ENCODE measurements around the gene TNF. TPM values are rescaled to one million over a fixed set of nuclear protein-coding genes. Genes with fewer than 3 reads are reported as not detected.
"Not testable (repeated sequence)": the region's sequence is repeated elsewhere in the genome, so short reads cannot be mapped to it uniquely, and the experiment has no call there.

The TNF gene
- total RNA-seq, 4 donors from 2014 or later, result not detected

DNA sequence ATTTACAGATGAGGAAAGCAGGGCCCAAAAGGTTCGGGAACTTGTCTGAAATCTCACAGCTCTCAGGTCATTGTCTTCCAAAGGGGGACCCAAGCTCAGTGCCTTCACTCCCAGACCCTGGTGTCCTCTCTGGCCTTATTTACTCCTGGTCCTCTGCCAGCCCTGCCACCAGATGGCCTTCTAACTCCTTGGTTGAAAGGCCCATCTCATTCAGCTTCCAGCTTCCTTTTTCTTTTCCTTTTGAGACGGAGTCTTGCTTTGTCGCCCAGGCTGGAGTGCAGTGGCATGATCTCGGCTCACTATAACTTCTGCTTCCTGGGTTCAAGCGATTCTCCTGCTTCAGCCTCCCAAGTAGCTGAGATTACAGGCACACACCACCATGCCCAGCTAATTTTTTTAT is 24.0 kb upstream of the TNF start:
- DNase-seq (ENCODE audit: low spot score in 2 of 2), result peak in 1 of 2 donors; percentile 53
- TF ChIP-seq, protein P1, sequence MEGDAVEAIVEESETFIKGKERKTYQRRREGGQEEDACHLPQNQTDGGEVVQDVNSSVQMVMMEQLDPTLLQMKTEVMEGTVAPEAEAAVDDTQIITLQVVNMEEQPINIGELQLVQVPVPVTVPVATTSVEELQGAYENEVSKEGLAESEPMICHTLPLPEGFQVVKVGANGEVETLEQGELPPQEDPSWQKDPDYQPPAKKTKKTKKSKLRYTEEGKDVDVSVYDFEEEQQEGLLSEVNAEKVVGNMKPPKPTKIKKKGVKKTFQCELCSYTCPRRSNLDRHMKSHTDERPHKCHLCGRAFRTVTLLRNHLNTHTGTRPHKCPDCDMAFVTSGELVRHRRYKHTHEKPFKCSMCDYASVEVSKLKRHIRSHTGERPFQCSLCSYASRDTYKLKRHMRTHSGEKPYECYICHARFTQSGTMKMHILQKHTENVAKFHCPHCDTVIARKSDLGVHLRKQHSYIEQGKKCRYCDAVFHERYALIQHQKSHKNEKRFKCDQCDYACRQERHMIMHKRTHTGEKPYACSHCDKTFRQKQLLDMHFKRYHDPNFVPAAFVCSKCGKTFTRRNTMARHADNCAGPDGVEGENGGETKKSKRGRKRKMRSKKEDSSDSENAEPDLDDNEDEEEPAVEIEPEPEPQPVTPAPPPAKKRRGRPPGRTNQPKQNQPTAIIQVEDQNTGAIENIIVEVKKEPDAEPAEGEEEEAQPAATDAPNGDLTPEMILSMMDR (IDR thresholded peaks at IDR 0.05), result peak in 4 of 5 experiments; percentile 10 to 38 (median 34)
- peak in 1 of 2 donors; percentile 18 for TF ChIP-seq EP300 (IDR thresholded peaks at IDR 0.05)
- H3K27me3 ChIP-seq, H3K4me3 ChIP-seq, H3K27ac ChIP-seq, H3K9me3 ChIP-seq: not testable (repeated sequence)
- WGBS, 2 donors, result 48 to 57% methylated on average over 5 of the region's 5 CpGs
- Histone ChIP-seq H3K4me1 (peaks cover 0 to 23% (median 11%) of the 10 kb centered on the region in 4 donors), H3K36me3 (peaks cover 0 to 64% (median 3%) of the 10 kb centered on the region in 3 donors)

DNA sequence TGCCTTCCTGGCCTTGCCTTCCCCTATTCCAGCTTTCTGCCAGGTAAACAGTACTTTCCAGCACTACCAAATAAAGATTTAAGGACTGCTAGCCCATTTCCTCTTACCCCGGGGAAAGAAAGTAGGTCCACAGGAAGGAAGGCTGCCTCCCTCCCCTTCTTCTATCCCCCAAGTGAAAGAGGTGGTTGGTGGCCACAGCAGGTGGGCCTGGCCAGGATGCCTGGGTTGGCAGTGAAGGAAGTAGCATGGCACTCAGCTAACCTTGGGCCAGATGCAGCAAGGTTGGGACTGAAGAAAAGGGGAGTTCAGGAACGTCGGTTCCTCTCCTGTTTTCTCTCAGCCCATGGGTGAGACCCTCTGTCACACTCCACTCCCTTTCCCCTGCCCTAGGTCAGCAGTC is 19.1 kb upstream of the TNF start:
- WGBS, 2 donors, result 80 to 88% methylated on average over 3 of the region's 3 CpGs
- H3K9me3 ChIP-seq, result no peaks in the 10 kb centered on the region
- peaks cover 0 to 29% (median 16%) of the 10 kb centered on the region in 4 donors for H3K4me1 ChIP-seq
- no peak overlapping the region for H3K4me3 ChIP-seq
- DNase-seq (ENCODE audit: low spot score in 2 of 2), result no peak
- H3K36me3 ChIP-seq, result peaks cover 0 to 77% (median 0%) of the 10 kb centered on the region in 3 donors
- TF ChIP-seq, protein P1 (IDR thresholded peaks at IDR 0.05), result no peak
- no peak for TF ChIP-seq EP300 (IDR thresholded peaks at IDR 0.05)
- TF ChIP-seq POLR2A (IDR thresholded peaks at IDR 0.05), result no peak
- no peak overlapping the region for H3K27ac ChIP-seq
- H3K27me3 ChIP-seq, result no peaks in the 10 kb centered on the region

DNA sequence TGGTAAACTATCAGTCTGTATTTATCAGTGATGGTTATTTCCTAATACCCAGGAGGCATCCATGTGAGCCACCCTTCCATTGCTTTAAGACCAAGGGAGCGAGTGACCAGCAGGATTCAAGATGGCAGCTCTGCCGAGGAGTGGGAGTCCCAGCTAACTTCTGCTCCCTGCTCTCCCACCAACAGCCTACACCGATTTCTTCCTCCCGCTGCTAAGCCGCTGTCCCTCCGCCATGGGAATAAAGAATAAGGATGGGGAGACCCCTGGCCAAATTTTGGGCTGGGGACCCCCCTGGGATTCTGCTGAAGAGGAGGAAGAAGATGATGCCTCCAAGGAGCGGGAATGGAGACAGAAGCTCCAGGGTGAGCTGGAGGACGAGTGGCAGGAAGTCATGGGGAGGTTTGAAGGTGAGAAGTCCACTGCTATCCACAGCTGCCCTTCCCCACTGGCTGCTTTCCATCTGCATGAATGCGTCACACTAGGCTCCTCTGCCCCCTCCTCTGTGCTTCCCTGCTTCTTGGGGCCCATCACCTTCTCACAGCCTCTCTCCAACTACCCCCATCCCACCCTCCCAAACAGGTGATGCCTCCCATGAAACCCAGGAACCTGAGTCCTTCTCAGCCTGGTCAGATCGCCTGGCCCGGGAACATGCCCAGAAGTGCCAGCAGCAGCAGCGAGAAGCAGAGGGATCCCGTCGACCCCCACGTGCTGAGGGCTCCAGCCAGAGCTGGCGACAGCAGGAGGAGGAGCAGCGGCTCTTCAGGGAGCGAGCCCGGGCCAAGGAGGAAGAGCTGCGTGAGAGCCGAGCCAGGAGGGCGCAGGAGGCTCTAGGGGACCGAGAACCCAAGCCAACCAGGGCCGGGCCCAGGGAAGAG is 17.7 kb upstream of the TNF start:
- Histone ChIP-seq H3K36me3 (peaks cover 0 to 65% (median 0%) of the 10 kb centered on the region in 3 donors), H3K27ac (no peak overlapping the region), H3K4me3 (no peak overlapping the region), H3K27me3 (no peaks in the 10 kb centered on the region), H3K4me1 (peaks cover 0 to 29% (median 17%) of the 10 kb centered on the region in 4 donors), H3K9me3 (no peaks in the 10 kb centered on the region)
- no peak for DNase-seq (ENCODE audit: low spot score in 2 of 2)
- TF ChIP-seq, protein P1 (IDR thresholded peaks at IDR 0.05), result no peak
- TF ChIP-seq POLR2A (IDR thresholded peaks at IDR 0.05) (no peak), EP300 (IDR thresholded peaks at IDR 0.05) (no peak)
- 77 to 83% methylated on average over 22 to 24 of the region's 24 CpGs for WGBS, 2 donors

DNA sequence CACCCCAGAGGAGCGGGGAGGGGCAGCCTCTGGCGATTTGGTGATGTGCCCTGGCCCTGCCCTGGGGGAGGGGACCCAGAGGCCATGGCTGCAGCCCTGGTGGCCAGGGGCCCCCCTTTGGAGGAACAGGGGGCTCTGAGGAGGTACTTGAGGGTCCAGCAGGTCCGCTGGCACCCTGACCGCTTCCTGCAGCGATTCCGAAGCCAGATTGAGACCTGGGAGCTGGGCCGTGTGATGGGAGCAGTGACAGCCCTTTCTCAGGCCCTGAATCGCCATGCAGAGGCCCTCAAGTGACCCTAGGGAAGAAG is 17.1 kb upstream of the TNF start:
- TF ChIP-seq EP300 (IDR thresholded peaks at IDR 0.05) (no peak), POLR2A (IDR thresholded peaks at IDR 0.05) (no peak)
- TF ChIP-seq, protein P1 (IDR thresholded peaks at IDR 0.05), result no peak
- H3K36me3 ChIP-seq, result peaks cover 0 to 59% (median 0%) of the 10 kb centered on the region in 3 donors
- DNase-seq (ENCODE audit: low spot score in 2 of 2), result no peak
- H3K27ac ChIP-seq, result peak overlapping the region in 1 of 4 donors; percentile 14
- H3K4me1 ChIP-seq, result peaks cover 0 to 29% (median 17%) of the 10 kb centered on the region in 4 donors
- no peaks in the 10 kb centered on the region for H3K9me3 ChIP-seq
- 87 to 88% methylated on average over 5 to 8 of the region's 8 CpGs for WGBS, 2 donors
- no peaks in the 10 kb centered on the region for H3K27me3 ChIP-seq
- H3K4me3 ChIP-seq, result no peak overlapping the region

Measured in tibial nerve (tissue), 4 donors.